GM21526 (cell line): ENCODE results near the gene CLEC17A.
A peak's percentile ranks its signal among the peaks of the same experiment; 100 is the strongest.
"Not testable (repeated sequence)": the region's sequence is repeated elsewhere in the genome, so short reads cannot be mapped to it uniquely, and the experiment has no call there.

Source experiments
- ATAC-seq: cut with Tn5 transposase; IDR thresholded peaks from one replicate; pipeline ENCODE4 v1.9.1; 2021; ENCODE audit warnings: moderate library complexity; ENCODE audit not compliant: unreplicated experiment, low FRiP score

The CLEC17A gene

GRCh38 chr19:14558370-14559066 lies 24.4 kb upstream of the CLEC17A start:
- no peak for ATAC-seq

GRCh38 chr19:14559916-14560775 lies 22.7 kb upstream of the CLEC17A start:
- ATAC-seq: no peak

- no peak for ATAC-seq
Measured at GRCh38 chr19:14560776-14561108, 22.1 kb upstream of the CLEC17A start.

GRCh38 chr19:14561249-14561648 lies 21.6 kb upstream of the CLEC17A start:
- ATAC-seq: no peak

GRCh38 chr19:14561847-14562351 lies 21.0 kb upstream of the CLEC17A start:
- ATAC-seq: no peak

- ATAC-seq: no peak
Measured at GRCh38 chr19:14562660-14563589, 20.0 kb upstream of the CLEC17A start.

- ATAC-seq: no peak
Measured at GRCh38 chr19:14563590-14563926, 19.3 kb upstream of the CLEC17A start.

GRCh38 chr19:14563989-14564651 lies 18.8 kb upstream of the CLEC17A start:
- ATAC-seq: no peak

- not testable (repeated sequence) for ATAC-seq
Measured at GRCh38 chr19:14564652-14565297, 18.1 kb upstream of the CLEC17A start.

- ATAC-seq: no peak
Measured at GRCh38 chr19:14565298-14565679, 17.6 kb upstream of the CLEC17A start.

GRCh38 chr19:14565765-14566711 lies 16.8 kb upstream of the CLEC17A start:
- ATAC-seq: no peak

GRCh38 chr19:14566712-14567077 lies 16.2 kb upstream of the CLEC17A start:
- no peak for ATAC-seq

GRCh38 chr19:14567079-14567478 lies 15.8 kb upstream of the CLEC17A start:
- ATAC-seq: no peak

- no peak for ATAC-seq
Measured at GRCh38 chr19:14570864-14571527, 11.9 kb upstream of the CLEC17A start.

GRCh38 chr19:14571695-14572490 lies 11.0 kb upstream of the CLEC17A start, which contains the start of gene NDUFB7:
Gene NDUFB7 (minus strand): TSS chr19:14572066. CDS start chr19:14572000, 66 bp downstream.
- ATAC-seq: peak; percentile 60

- no peak for ATAC-seq
Measured at GRCh38 chr19:14575428-14575980, 7.4 kb upstream of the CLEC17A start.

- ATAC-seq: no peak
Measured at GRCh38 chr19:14576363-14576762, 6.5 kb upstream of the CLEC17A start.
